ENCODE results near the gene CNOT1. TPM values are rescaled to one million over a fixed set of nuclear protein-coding genes. Genes with fewer than 3 reads are reported as not detected.

CNOT1 gene
- total RNA-seq, 1 experiment from 2014 or later, result 219 TPM

GRCh38 chr16:58508671-58509251 is 120.9 kb downstream of the CNOT1 start:
- Mint-ChIP-seq H3K4me3 (ENCODE audit: unreplicated experiment) (no peak overlapping the region), H3K36me3 (ENCODE audit: insufficient read depth, unreplicated experiment) (peaks cover 4% of the 10 kb centered on the region), H3K4me1 (ENCODE audit: insufficient read depth, unreplicated experiment) (peaks cover 1% of the 10 kb centered on the region), H3K9me3 (ENCODE audit: unreplicated experiment) (no peaks in the 10 kb centered on the region), H3K27me3 (ENCODE audit: insufficient read depth, unreplicated experiment) (no peaks in the 10 kb centered on the region), H3K27ac (ENCODE audit: low read depth, unreplicated experiment) (no peak overlapping the region)
- BruUV-seq (replicated peaks), result no TSS peak
- intact Hi-C loops (cut with micrococcal nuclease), result no loop called here
- ChIA-PET POLR2A (no interaction called here), CTCF (interaction anchor here (0.5 to 2.1 kb wide), 2 partner anchors 21 to 172 kb away, joined by 3 to 10 read pairs; no protein-coding TSS in a partner anchor)
- no peak for TF ChIP-seq CTCF (IDR thresholded peaks at IDR 0.05; ENCODE audit: unreplicated experiment)
- no peak for DNase-seq (ENCODE audit: unreplicated experiment)

- intact Hi-C loops (cut with micrococcal nuclease), result no loop called here
- Mint-ChIP-seq H3K9me3 (ENCODE audit: unreplicated experiment) (no peaks in the 10 kb centered on the region), H3K27me3 (ENCODE audit: insufficient read depth, unreplicated experiment) (no peaks in the 10 kb centered on the region), H3K4me1 (ENCODE audit: insufficient read depth, unreplicated experiment) (no peaks in the 10 kb centered on the region), H3K4me3 (ENCODE audit: unreplicated experiment) (no peak overlapping the region), H3K27ac (ENCODE audit: low read depth, unreplicated experiment) (no peak overlapping the region), H3K36me3 (ENCODE audit: insufficient read depth, unreplicated experiment) (peaks cover 4% of the 10 kb centered on the region)
- no peak for DNase-seq (ENCODE audit: unreplicated experiment)
- CTCF ChIA-PET, result interaction anchor here (0.5 to 2.1 kb wide), 2 partner anchors 20 to 172 kb away, joined by 3 to 10 read pairs; no protein-coding TSS in a partner anchor
- POLR2A ChIA-PET, result no interaction called here
- no peak for TF ChIP-seq CTCF (IDR thresholded peaks at IDR 0.05; ENCODE audit: unreplicated experiment)
- no TSS peak for BruUV-seq (replicated peaks)
These were observed 121.5 kb downstream of the CNOT1 start for GRCh38 chr16:58507963-58508670.

GRCh38 chr16:58507195-58507962 is 122.2 kb downstream of the CNOT1 start:
- no peaks in the 10 kb centered on the region for H3K4me1 Mint-ChIP-seq (ENCODE audit: insufficient read depth, unreplicated experiment)
- POLR2A ChIA-PET, result interaction anchor here (1.0 kb wide), 1 partner anchor 81 kb away, joined by 4 read pairs; no protein-coding TSS in a partner anchor
- intact Hi-C loops (cut with micrococcal nuclease), result no loop called here
- no peak for TF ChIP-seq CTCF (IDR thresholded peaks at IDR 0.05; ENCODE audit: unreplicated experiment)
- no TSS peak for BruUV-seq (replicated peaks)
- no peak overlapping the region for H3K27ac Mint-ChIP-seq (ENCODE audit: low read depth, unreplicated experiment)
- H3K27me3 Mint-ChIP-seq (ENCODE audit: insufficient read depth, unreplicated experiment), result no peaks in the 10 kb centered on the region
- DNase-seq (ENCODE audit: unreplicated experiment), result no peak
- no peaks in the 10 kb centered on the region for H3K9me3 Mint-ChIP-seq (ENCODE audit: unreplicated experiment)
- H3K4me3 Mint-ChIP-seq (ENCODE audit: unreplicated experiment), result no peak overlapping the region
- H3K36me3 Mint-ChIP-seq (ENCODE audit: insufficient read depth, unreplicated experiment), result peaks cover 4% of the 10 kb centered on the region
- CTCF ChIA-PET, result interaction anchor here (0.6 to 1.2 kb wide), 2 partner anchors 12 to 140 kb away, joined by 3 to 4 read pairs; no protein-coding TSS in a partner anchor

All from MCF 10A (cell line).